Fibroblast of lung (primary cell): ENCODE data around the gene C6orf62. TPM values are rescaled to one million over a fixed set of nuclear protein-coding genes. Genes with fewer than 3 reads are reported as not detected.
"Not testable (repeated sequence)": the region's sequence is repeated elsewhere in the genome, so short reads cannot be mapped to it uniquely, and the experiment has no call there.

Experiments
- DNase-seq, 2 donors: peaks; one replicate each; pipeline versions ENCODE4 v3.0.0 to v3.0.0-alpha.2; 2010; ENCODE audit warnings: low read depth in 2 of 2
- H2AFZ ChIP-seq: 2 replicates; pipeline ENCODE4 v1.5.1; 2012; ENCODE audit warnings: low read length, control low read depth, inconsistent platforms
- H3K27ac ChIP-seq: 2 replicates; pipeline ENCODE4 v1.5.1; 2011; ENCODE audit warnings: low read length, control low read depth; ENCODE audit not compliant: insufficient read depth
- H3K27me3 ChIP-seq: 2 replicates; pipeline ENCODE4 v1.5.1; 2011; ENCODE audit warnings: mild to moderate bottlenecking, low read length; ENCODE audit not compliant: control insufficient read depth, insufficient read depth
- H3K36me3 ChIP-seq: 2 replicates; pipeline ENCODE4 v1.5.1; 2011; ENCODE audit warnings: low read length; ENCODE audit not compliant: control insufficient read depth, insufficient read depth
- H3K4me1 ChIP-seq: 2 replicates; pipeline ENCODE4 v1.5.1; 2011; ENCODE audit warnings: low read length; ENCODE audit not compliant: control insufficient read depth, insufficient read depth; ENCODE audit errors: extremely low read depth
- H3K4me2 ChIP-seq: 2 replicates; pipeline ENCODE4 v1.5.1; 2011; ENCODE audit warnings: low read length, control low read depth; ENCODE audit not compliant: insufficient read depth; ENCODE audit errors: extremely low read depth
- H3K4me3 ChIP-seq, 4 experiments: fragments of 200-600 bp in 1 of 4; sonication (generic) in 1 of 4; replicated peaks in 1 of 4; 2 replicates each; pipeline ENCODE4 v1.5.1; 2011 to 2016; ENCODE audit warnings: low read length in 4 of 4, low read depth in 3 of 4, mild to moderate bottlenecking in 3 of 4, control low read depth in 2 of 4, inconsistent platforms in 1 of 4, mixed read lengths in 1 of 4; ENCODE audit not compliant: insufficient read depth in 1 of 4; ENCODE audit errors: control extremely low read depth in 1 of 4
- H3K79me2 ChIP-seq: 2 replicates; pipeline ENCODE4 v1.5.1; 2012; ENCODE audit warnings: mild to moderate bottlenecking, low read length, inconsistent platforms; ENCODE audit not compliant: control insufficient read depth, insufficient read depth
- H3K9ac ChIP-seq: 2 replicates; pipeline ENCODE4 v1.5.1; 2011; ENCODE audit warnings: mild to moderate bottlenecking, low read length, control low read depth; ENCODE audit not compliant: insufficient read depth
- H3K9me3 ChIP-seq: 2 replicates; pipeline ENCODE4 v1.5.1; 2012; ENCODE audit warnings: low read depth, low read length; ENCODE audit not compliant: control insufficient read depth, insufficient read depth
- H4K20me1 ChIP-seq: 2 replicates; pipeline ENCODE4 v1.5.1; 2011; ENCODE audit warnings: low read length; ENCODE audit not compliant: control insufficient read depth, insufficient read depth; ENCODE audit errors: extremely low read depth
- EZH2 ChIP-seq: IDR thresholded peaks from 2 replicates; pipeline ENCODE4 v1.5.1; 2012; ENCODE audit warnings: low read length, control low read depth, mild to moderate bottlenecking; ENCODE audit errors: missing control alignments
- polyA plus RNA-seq, 2 donors: library from polyadenylated mRNA; depleted of rRNA in 1 of 2; stranded (reverse) in 1 of 2; unstranded in 1 of 2; fragments of >200 nt; gene quantifications; 2 replicates each; pipeline ENCODE4 v1.2.1, GENCODE V29; 2011 to 2012; ENCODE audit warnings: missing spikeins in 1 of 2
- total RNA-seq: library from RNA; depleted of rRNA; stranded (reverse); fragments of >200 nt; gene quantifications from 2 replicates; pipeline ENCODE4 v1.2.1, GENCODE V29; 2014
- TF ChIP-seq, protein P1 (sequence below), 2 donors: IDR thresholded peaks in 1 of 2; conservative IDR thresholded peaks in 1 of 2; 1 replicate in 1 of 2; 2 replicates in 1 of 2; pipeline ENCODE4 v1.5.1; 2011 to 2012; ENCODE audit warnings: low read length in 2 of 2, control low read depth in 1 of 2, inconsistent platforms in 1 of 2, low read depth in 1 of 2, mild to moderate bottlenecking in 1 of 2

The C6orf62 gene
- total and polyA plus RNA-seq, 2 donors (not counting 1 experiment from before 2014, with no cell fraction given), result 103 to 147 TPM

DNA sequence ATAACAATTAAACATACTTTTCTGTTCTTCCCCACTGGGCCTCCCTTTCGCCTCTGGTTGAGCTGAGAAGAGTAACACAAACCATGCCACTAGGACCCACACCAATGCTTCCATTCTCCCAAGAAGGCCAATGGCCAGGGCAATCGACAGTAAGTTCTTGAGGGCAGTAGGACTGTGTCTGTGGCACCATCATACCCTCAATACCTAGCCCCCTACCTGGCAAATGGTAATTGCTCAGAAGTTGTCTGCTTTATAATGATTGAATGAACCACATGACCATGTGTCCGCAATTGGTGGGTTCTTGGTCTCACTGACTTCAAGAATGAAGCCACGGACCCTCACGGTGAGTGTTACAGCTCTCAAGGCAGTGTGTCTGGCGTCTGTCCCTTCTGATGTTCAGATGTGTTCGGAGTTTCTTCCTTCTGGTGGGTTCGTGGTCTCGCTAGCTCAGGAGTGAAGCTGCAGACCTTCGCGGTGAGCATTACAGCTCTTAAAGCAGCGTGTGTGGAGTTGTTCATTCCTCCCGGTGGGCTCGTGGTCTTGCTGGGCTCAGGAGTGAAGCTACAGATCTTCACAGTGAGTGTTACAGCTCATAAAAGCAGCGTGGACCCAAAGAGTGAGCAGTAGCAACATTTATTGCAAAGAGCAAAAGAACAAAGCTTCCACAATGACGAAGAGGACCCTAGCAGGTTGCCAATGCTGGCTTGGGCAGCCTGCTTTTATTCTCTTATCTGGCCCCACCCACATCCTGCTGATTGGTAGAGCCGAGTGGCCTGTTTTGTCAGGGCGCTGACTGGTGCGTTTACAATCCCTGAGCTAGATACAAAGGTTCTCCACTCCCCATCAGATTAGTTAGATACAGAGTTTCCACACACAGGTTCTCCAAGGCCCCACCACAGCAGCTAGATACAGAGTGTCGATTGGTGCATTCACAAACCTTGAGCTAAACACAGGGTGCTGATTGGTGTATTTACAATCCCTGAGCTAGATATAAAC lies 46.2 kb upstream of the C6orf62 start:
- H3K4me2 ChIP-seq, H3K79me2 ChIP-seq, H3K27ac ChIP-seq, H3K4me3 ChIP-seq, H3K9ac ChIP-seq, H4K20me1 ChIP-seq, DNase-seq, H3K4me1 ChIP-seq, H3K9me3 ChIP-seq, H2AFZ ChIP-seq, H3K36me3 ChIP-seq, H3K27me3 ChIP-seq: not testable (repeated sequence)

DNA sequence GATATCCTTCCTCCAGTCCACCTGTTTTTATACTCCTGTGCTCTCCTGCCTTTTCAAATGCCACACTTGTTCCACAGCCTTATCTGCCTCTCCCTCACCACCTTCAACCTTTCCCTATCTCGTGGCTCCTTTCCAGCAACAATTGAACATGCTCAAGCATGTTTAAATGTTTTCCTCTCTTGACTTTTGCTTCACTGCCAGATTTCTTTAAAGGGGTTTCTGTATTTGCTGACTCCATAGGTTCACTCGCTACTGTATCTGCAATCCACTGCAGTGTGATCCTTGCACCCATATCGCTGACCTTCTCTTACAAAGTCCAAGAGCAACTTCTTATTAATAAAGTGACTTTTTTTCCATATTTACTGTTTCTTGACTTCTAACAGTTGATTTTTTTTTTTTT lies 44.6 kb upstream of the C6orf62 start:
- no peak overlapping the region for H2AFZ ChIP-seq
- H3K27me3 ChIP-seq, result no peaks in the 10 kb centered on the region
- no peak overlapping the region for H3K27ac ChIP-seq
- no peaks in the 10 kb centered on the region for H4K20me1 ChIP-seq
- H3K4me3 ChIP-seq, result no peak overlapping the region
- no peaks in the 10 kb centered on the region for H3K79me2 ChIP-seq
- no peaks in the 10 kb centered on the region for H3K4me1 ChIP-seq
- H3K36me3 ChIP-seq, result no peaks in the 10 kb centered on the region
- no peak overlapping the region for H3K4me2 ChIP-seq
- DNase-seq, result no peak
- TF ChIP-seq EZH2, result no peak
- TF ChIP-seq, protein P1, sequence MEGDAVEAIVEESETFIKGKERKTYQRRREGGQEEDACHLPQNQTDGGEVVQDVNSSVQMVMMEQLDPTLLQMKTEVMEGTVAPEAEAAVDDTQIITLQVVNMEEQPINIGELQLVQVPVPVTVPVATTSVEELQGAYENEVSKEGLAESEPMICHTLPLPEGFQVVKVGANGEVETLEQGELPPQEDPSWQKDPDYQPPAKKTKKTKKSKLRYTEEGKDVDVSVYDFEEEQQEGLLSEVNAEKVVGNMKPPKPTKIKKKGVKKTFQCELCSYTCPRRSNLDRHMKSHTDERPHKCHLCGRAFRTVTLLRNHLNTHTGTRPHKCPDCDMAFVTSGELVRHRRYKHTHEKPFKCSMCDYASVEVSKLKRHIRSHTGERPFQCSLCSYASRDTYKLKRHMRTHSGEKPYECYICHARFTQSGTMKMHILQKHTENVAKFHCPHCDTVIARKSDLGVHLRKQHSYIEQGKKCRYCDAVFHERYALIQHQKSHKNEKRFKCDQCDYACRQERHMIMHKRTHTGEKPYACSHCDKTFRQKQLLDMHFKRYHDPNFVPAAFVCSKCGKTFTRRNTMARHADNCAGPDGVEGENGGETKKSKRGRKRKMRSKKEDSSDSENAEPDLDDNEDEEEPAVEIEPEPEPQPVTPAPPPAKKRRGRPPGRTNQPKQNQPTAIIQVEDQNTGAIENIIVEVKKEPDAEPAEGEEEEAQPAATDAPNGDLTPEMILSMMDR (conservative IDR thresholded peaks at IDR 0.05 in 1 of 2, IDR thresholded peaks at IDR 0.05 in 1 of 2; ENCODE audit: low read depth in 1 of 2, low read length in 2 of 2), result no peak
- no peaks in the 10 kb centered on the region for H3K9me3 ChIP-seq
- H3K9ac ChIP-seq, result no peak overlapping the region

DNA sequence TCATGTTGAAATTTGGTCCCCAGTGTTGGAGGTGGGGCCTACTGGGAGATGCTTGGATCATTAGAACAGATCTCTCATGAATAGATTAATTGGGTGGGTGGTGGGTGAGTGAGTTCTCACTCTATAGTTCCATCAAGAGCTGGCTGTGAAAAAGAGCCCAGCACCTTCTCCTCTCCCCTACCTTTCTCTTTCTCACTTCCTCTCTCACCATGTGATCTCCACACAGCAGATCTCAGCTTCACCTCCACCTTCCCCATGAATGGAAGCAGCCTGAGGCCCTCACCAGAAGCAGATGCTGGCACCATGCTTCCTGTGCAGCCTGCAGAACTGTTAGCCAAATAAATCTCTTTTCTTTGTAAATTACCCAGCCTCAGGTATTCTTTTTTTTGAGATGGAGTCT lies 42.9 kb upstream of the C6orf62 start:
- no peaks in the 10 kb centered on the region for H3K36me3 ChIP-seq
- no peaks in the 10 kb centered on the region for H3K9me3 ChIP-seq
- DNase-seq, result no peak
- H3K4me2 ChIP-seq, result no peak overlapping the region
- no peak overlapping the region for H3K9ac ChIP-seq
- no peaks in the 10 kb centered on the region for H3K27me3 ChIP-seq
- H2AFZ ChIP-seq, result no peak overlapping the region
- TF ChIP-seq EZH2, result no peak
- TF ChIP-seq, protein P1 (conservative IDR thresholded peaks at IDR 0.05 in 1 of 2, IDR thresholded peaks at IDR 0.05 in 1 of 2; ENCODE audit: low read depth in 1 of 2, low read length in 2 of 2), result no peak
- H4K20me1 ChIP-seq, result no peaks in the 10 kb centered on the region
- H3K27ac ChIP-seq, result no peak overlapping the region
- H3K4me1 ChIP-seq, result no peaks in the 10 kb centered on the region
- no peak overlapping the region for H3K4me3 ChIP-seq
- H3K79me2 ChIP-seq, result no peaks in the 10 kb centered on the region
